ENCODE measurements around the gene ST3GAL4. TPM values are rescaled to one million over a fixed set of nuclear protein-coding genes. Genes with fewer than 3 reads are reported as not detected.

Gene ST3GAL4
- total and polyA plus RNA-seq, 2 of the 8 experiments (the other 6 are each of a cell fraction or from before 2014, with no cell fraction given): 15.6 to 20.0 TPM

DNA sequence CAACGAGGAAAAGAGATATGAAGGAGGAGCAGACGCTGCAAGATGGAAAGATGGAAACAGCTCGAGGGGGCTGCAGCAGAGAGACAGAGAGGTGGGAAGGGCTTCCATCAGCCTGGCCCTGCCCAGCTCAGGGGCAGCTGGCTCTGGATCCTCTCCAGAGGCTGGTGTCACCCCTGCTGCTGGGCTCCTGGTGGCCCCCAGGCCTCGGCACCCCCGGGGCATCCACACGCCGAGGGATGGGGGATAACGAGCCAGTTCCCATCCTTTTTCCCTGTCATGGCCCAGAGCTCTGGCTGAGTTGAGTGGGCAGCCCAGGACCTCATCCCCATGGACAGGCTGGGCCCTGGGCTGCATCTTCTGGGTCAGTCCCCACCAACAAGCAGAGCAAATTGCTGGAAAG, 102.3 kb downstream of the ST3GAL4 start (continued):
- no peak for TF ChIP-seq SIN3A (conservative IDR thresholded peaks at IDR 0.05 in 1 of 2, IDR thresholded peaks at IDR 0.05 in 1 of 2; ENCODE audit: low read depth in 1 of 2, low read length in 2 of 2)
- no peak for TF ChIP-seq SUZ12 (IDR thresholded peaks at IDR 0.05; ENCODE audit: low read length)
- no peak for TF ChIP-seq KDM1A (IDR thresholded peaks at IDR 0.05; ENCODE audit: borderline replicate concordance, low read length)
